Neural crest cell (in vitro differentiated cells): Measurements from ENCODE around the gene CLK4. TPM values are rescaled to one million over a fixed set of nuclear protein-coding genes. Genes with fewer than 3 reads are reported as not detected.

Source experiments
- DNase-seq: peaks from one replicate; pipeline ENCODE4 v3.0.0; 2021; ENCODE audit warnings: low read depth, mixed read lengths, low spot score
- H3K27ac Mint-ChIP-seq: one replicate; pipeline ENCODE4 v1.8.0; 2021; ENCODE audit warnings: mild to moderate bottlenecking, mixed read lengths; ENCODE audit not compliant: unreplicated experiment
- H3K27me3 Mint-ChIP-seq: 2 replicates; pipeline ENCODE4 v1.8.0; 2021; ENCODE audit warnings: low read depth, mild to moderate bottlenecking, mixed read lengths
- H3K36me3 Mint-ChIP-seq: 2 replicates; pipeline ENCODE4 v1.8.0; 2021; ENCODE audit warnings: low read depth, mild to moderate bottlenecking, mixed read lengths
- H3K4me1 Mint-ChIP-seq: 2 replicates; pipeline ENCODE4 v1.8.0; 2021; ENCODE audit warnings: mixed read lengths
- H3K4me3 Mint-ChIP-seq: one replicate; pipeline ENCODE4 v1.8.0; 2021; ENCODE audit warnings: mild to moderate bottlenecking, mixed read lengths
- H3K9me3 Mint-ChIP-seq: 2 replicates; pipeline ENCODE4 v1.8.0; 2021; ENCODE audit warnings: mixed read lengths
- long read RNA-seq: library from polyadenylated mRNA; unstranded; transcript quantifications from one replicate; pipeline ENCODE4 v2.0.0, GENCODE V29; 2020
- total RNA-seq: library from RNA; stranded (reverse); gene quantifications from 2 replicates; pipeline ENCODE4 v1.2.1, GENCODE V29; 2021
- TF ChIP-seq, protein P1 (sequence below): fragments of 200-600 bp; sonication (generic); conservative IDR thresholded peaks from 2 replicates; pipeline ENCODE4 v1.5.0; 2021; ENCODE audit warnings: antibody characterized with exemption, mild to moderate bottlenecking

Gene CLK4
- 25.1 and 30.0 TPM in 2 replicates for total RNA-seq
- long read RNA-seq, transcript CLK4-201 (13 exons, 2,568 nt), result major isoform, 14 of 55 reads
- long read RNA-seq, partial matches to known transcripts, result 4 of 55 reads
- long read RNA-seq, other reads (novel, unspliced or antisense), result 33 of 55 reads

DNA sequence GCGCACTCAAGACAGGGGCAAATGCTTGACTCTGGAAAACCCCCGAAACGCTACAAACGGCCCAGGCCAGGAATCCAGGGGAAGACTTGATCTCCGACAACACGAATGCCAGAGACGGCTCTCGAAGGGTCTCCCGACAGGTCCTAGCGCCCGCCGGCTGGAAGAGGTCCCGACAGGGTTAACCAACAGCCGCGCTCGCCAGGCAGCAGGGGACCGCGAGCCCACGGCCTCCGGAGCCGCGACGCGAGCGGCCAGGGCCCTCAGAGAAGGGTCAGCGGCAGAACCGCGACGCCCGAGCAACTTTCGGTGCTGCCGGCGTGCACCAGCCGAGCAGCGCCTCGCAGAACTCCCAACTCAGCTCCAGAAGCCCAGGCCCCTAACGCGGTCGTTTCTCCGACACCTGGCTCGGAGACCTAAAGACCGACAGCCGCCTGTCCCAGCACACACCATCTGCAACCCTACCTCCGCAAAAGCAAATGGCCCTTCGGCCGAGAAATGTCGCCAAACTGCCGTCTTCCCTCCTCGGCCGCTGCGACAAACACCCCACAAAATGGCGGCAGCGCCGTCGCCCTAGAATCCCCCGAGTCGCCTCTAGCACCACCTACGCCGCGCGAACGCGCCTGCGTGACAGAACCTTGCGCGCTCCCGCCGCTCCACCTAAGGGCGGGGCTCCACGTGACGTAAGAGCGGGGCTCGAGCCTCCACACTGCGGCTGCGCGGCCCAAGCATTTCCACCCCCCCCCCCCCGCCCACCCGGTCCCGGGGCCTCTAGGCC, at the start of gene CLK4:
Gene CLK4 (minus strand): TSS at position 567 of the 775 bp plus-strand sequence. CDS start 3,634 bp downstream, outside the sequence.
- H3K4me3 Mint-ChIP-seq, result peak within 1 kb of the TSS; percentile 96
- TF ChIP-seq, protein P1, sequence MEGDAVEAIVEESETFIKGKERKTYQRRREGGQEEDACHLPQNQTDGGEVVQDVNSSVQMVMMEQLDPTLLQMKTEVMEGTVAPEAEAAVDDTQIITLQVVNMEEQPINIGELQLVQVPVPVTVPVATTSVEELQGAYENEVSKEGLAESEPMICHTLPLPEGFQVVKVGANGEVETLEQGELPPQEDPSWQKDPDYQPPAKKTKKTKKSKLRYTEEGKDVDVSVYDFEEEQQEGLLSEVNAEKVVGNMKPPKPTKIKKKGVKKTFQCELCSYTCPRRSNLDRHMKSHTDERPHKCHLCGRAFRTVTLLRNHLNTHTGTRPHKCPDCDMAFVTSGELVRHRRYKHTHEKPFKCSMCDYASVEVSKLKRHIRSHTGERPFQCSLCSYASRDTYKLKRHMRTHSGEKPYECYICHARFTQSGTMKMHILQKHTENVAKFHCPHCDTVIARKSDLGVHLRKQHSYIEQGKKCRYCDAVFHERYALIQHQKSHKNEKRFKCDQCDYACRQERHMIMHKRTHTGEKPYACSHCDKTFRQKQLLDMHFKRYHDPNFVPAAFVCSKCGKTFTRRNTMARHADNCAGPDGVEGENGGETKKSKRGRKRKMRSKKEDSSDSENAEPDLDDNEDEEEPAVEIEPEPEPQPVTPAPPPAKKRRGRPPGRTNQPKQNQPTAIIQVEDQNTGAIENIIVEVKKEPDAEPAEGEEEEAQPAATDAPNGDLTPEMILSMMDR, result no peak
- peaks cover 5% of the 10 kb centered on the region for H3K36me3 Mint-ChIP-seq
- H3K27me3 Mint-ChIP-seq, result peaks cover 3% of the 10 kb centered on the region
- peak within 1 kb of the TSS; percentile 93 for H3K27ac Mint-ChIP-seq
- H3K4me1 Mint-ChIP-seq, result peaks cover 31% of the 10 kb centered on the region
- peak; percentile 93 for DNase-seq
- H3K9me3 Mint-ChIP-seq, result peaks cover 2% of the 10 kb centered on the region

DNA sequence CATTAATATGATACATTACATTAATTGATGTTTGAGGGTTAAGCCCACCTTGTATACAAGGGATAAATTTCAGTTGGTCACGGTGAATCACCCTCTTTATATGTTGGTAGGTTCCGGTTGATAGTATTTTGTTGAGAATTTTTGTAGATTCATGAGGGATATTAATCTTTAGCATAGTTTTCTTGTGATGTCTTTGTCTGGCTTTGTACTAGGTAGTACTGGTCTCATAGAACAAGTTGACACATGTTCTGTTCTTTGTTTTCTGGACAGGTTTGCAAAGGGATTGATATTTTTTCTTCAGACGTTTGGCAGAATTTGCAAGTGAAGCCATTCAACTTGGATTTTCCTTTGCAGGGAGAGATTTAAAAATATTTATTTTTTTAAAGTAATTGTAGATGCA, 49.1 kb upstream of the CLK4 start:
- Mint-ChIP-seq H3K4me1 (peaks cover 6% of the 10 kb centered on the region), H3K4me3 (no peak overlapping the region), H3K9me3 (no peaks in the 10 kb centered on the region), H3K27me3 (no peaks in the 10 kb centered on the region), H3K36me3 (no peaks in the 10 kb centered on the region), H3K27ac (no peak overlapping the region)
- TF ChIP-seq, protein P1, result no peak
- DNase-seq, result no peak

- Mint-ChIP-seq H3K4me3 (no peak overlapping the region), H3K9me3 (no peaks in the 10 kb centered on the region), H3K27ac (no peak overlapping the region), H3K27me3 (peaks cover 2% of the 10 kb centered on the region), H3K4me1 (peaks cover 6% of the 10 kb centered on the region), H3K36me3 (no peaks in the 10 kb centered on the region)
- no peak for DNase-seq
- TF ChIP-seq, protein P1, result no peak
Observed at GRCh38 chr5:178674334-178674733, 47.5 kb upstream of the CLK4 start.

GRCh38 chr5:178673801-178674295, 47.0 kb upstream of the CLK4 start:
- TF ChIP-seq, protein P1, result no peak
- no peak overlapping the region for H3K4me3 Mint-ChIP-seq
- DNase-seq, result no peak
- no peak overlapping the region for H3K27ac Mint-ChIP-seq
- H3K9me3 Mint-ChIP-seq, result no peaks in the 10 kb centered on the region
- H3K36me3 Mint-ChIP-seq, result no peaks in the 10 kb centered on the region
- H3K4me1 Mint-ChIP-seq, result peaks cover 6% of the 10 kb centered on the region
- H3K27me3 Mint-ChIP-seq, result peaks cover 2% of the 10 kb centered on the region

DNA sequence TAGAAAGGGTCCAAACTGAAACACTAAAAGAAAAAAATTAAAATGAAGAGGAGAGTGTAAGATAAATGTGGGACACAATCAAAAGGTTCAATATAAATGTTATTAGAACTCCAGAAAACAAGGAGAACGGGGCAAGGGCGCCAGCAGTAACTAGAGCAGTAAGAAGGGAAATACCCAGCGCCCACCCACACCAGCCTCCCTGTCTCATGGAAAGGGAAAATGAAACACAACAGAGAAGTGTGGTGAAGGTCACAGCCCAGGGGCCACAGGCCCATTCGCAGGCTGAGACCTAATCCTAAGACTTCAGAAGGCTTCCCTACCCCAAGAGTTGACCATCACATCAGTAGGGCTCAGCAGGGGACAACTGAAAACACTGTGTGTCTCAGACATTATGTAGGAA, 45.8 kb upstream of the CLK4 start:
- TF ChIP-seq, protein P1, result no peak
- Mint-ChIP-seq H3K36me3 (no peaks in the 10 kb centered on the region), H3K27ac (no peak overlapping the region), H3K27me3 (peaks cover 2% of the 10 kb centered on the region), H3K4me3 (no peak overlapping the region), H3K9me3 (no peaks in the 10 kb centered on the region), H3K4me1 (peaks cover 6% of the 10 kb centered on the region)
- DNase-seq, result no peak
